ENCODE data around the gene NECAB3. TPM values are rescaled to one million over a fixed set of nuclear protein-coding genes. Genes with fewer than 3 reads are reported as not detected.

NECAB3 gene
- total and polyA plus RNA-seq, 2 of the 13 experiments (the other 11 are each of a cell fraction or from before 2014, with no cell fraction given): 61.5 to 65.5 TPM

- TF ChIP-seq ZNF513 (CRISPR knock-in tag; conservative IDR thresholded peaks at IDR 0.05): 0 out of 2 replicates have a peak, but pooled peaks have one; percentile 44
- TF ChIP-seq U2AF2 (IDR thresholded peaks at IDR 0.05; ENCODE audit: low read depth, low read length): no peak
- TF ChIP-seq TFE3 (CRISPR knock-in tag; IDR thresholded peaks at IDR 0.05): no peak
- TF ChIP-seq ZNF781 (CRISPR knock-in tag; IDR thresholded peaks at IDR 0.05; ENCODE audit: borderline replicate concordance, not compliant biosample characterization): no peak
- no peak for TF ChIP-seq NCOR1 (IDR thresholded peaks at IDR 0.05; ENCODE audit: borderline replicate concordance, low read length)
- TF ChIP-seq THAP7 (CRISPR knock-in tag; IDR thresholded peaks at IDR 0.05): peak; percentile 43; the same call in 1 of the 2 replicates
- peak; percentile 66; the same call in 1 of the 2 replicates for TF ChIP-seq ZSCAN5A (CRISPR knock-in tag; IDR thresholded peaks at IDR 0.05; ENCODE audit: borderline replicate concordance)
- TF ChIP-seq ELF4 (CRISPR knock-in tag; IDR thresholded peaks at IDR 0.05; ENCODE audit: borderline replicate concordance): no peak
- TF ChIP-seq NONO (IDR thresholded peaks at IDR 0.05): no peak
- no peak for TF ChIP-seq NONO (CRISPR knock-in tag; conservative IDR thresholded peaks at IDR 0.05)
- no peak for TF ChIP-seq NR2F6 (IDR thresholded peaks at IDR 0.05)
- no peak for TF ChIP-seq NR2F6 (CRISPR knock-in tag; IDR thresholded peaks at IDR 0.05)
- no peak for TF ChIP-seq UBTF (CRISPR knock-in tag; IDR thresholded peaks at IDR 0.05)
- TF ChIP-seq GZF1 (CRISPR knock-in tag; IDR thresholded peaks at IDR 0.05): no peak
- no peak for TF ChIP-seq PRPF4 (IDR thresholded peaks at IDR 0.05; ENCODE audit: low read depth, low read length, poor library complexity, severe bottlenecking)
- no peak for TF ChIP-seq ZNF883 (CRISPR knock-in tag; IDR thresholded peaks at IDR 0.05; ENCODE audit: not compliant biosample characterization)
- no peak for TF ChIP-seq ZNF652 (CRISPR knock-in tag; IDR thresholded peaks at IDR 0.05; ENCODE audit: borderline replicate concordance, low read depth)
- TF ChIP-seq ELF3 (CRISPR knock-in tag; IDR thresholded peaks at IDR 0.05): no peak
- TF ChIP-seq DZIP1 (CRISPR knock-in tag; IDR thresholded peaks at IDR 0.05): peak; percentile 11; the same call in 1 of the 2 replicates
Observed at GRCh38 chr20:33653900-33654596, 20.2 kb downstream of the NECAB3 start (continued).
